Loucy (cell line): ENCODE measurements around the gene CYBA.

ENCODE experiments used
- H2AFZ ChIP-seq: fragments of 200-600 bp; sonication (generic); 2 replicates; pipeline ENCODE4 v1.6.0; 2016; ENCODE audit warnings: antibody characterized with exemption, mild to moderate bottlenecking, low read length, moderate library complexity
- H3F3A ChIP-seq: fragments of 200-600 bp; 2 replicates; pipeline ENCODE4 v1.6.0; 2016; ENCODE audit warnings: antibody characterized with exemption, low read depth, mild to moderate bottlenecking
- H3K27me3 ChIP-seq: fragments of 200-600 bp; sonication (generic); 2 replicates; pipeline ENCODE4 v1.6.1; 2014; ENCODE audit warnings: low read length, mild to moderate bottlenecking; ENCODE audit not compliant: insufficient read depth, poor library complexity, severe bottlenecking
- H3K36me3 ChIP-seq: fragments of 200-600 bp; sonication (generic); 2 replicates; pipeline ENCODE4 v1.6.1; 2016; ENCODE audit warnings: low read length; ENCODE audit not compliant: insufficient read depth
- H3K4me1 ChIP-seq: fragments of 200-600 bp; sonication (generic); 2 replicates; pipeline ENCODE4 v1.5.1; 2014; ENCODE audit warnings: low read length, mild to moderate bottlenecking; ENCODE audit not compliant: insufficient read depth, poor library complexity, severe bottlenecking
- H3K4me2 ChIP-seq: fragments of 200-600 bp; sonication (generic); 2 replicates; pipeline ENCODE4 v1.6.0; 2014; ENCODE audit warnings: antibody characterized with exemption, low read length, low read depth, mild to moderate bottlenecking; ENCODE audit not compliant: poor library complexity, severe bottlenecking
- H3K4me3 ChIP-seq: fragments of 200-600 bp; sonication (generic); 2 replicates; pipeline ENCODE4 v1.5.1; 2014; ENCODE audit warnings: low read length, mild to moderate bottlenecking, mixed read lengths; ENCODE audit not compliant: poor library complexity, severe bottlenecking
- H3K79me2 ChIP-seq: fragments of 200-600 bp; sonication (generic); 2 replicates; pipeline ENCODE4 v1.6.1; 2014; ENCODE audit warnings: low read length; ENCODE audit not compliant: insufficient read depth
- H3K9ac ChIP-seq: fragments of 200-600 bp; sonication (generic); 2 replicates; pipeline ENCODE4 v1.6.0; 2014; ENCODE audit warnings: mild to moderate bottlenecking, low read depth, low read length, moderate library complexity; ENCODE audit not compliant: poor library complexity, severe bottlenecking
- H3K9me2 ChIP-seq: fragments of 200-600 bp; sonication (generic); replicated peaks from 2 replicates; pipeline ENCODE4 v1.6.1; 2016; ENCODE audit warnings: low read depth, low read length, mixed read lengths
- H3K9me3 ChIP-seq: fragments of 200-600 bp; sonication (generic); 2 replicates; pipeline ENCODE4 v1.6.1; 2014; ENCODE audit warnings: mild to moderate bottlenecking, antibody characterized with exemption, low read length, low read depth; ENCODE audit not compliant: insufficient read depth
- H4K20me1 ChIP-seq: fragments of 200-600 bp; sonication (generic); 2 replicates; pipeline ENCODE4 v1.6.0; 2014; ENCODE audit warnings: antibody characterized with exemption, low read length, mild to moderate bottlenecking; ENCODE audit not compliant: insufficient read depth, poor library complexity, severe bottlenecking
- EZH2phosphoT487 ChIP-seq: fragments of 200-600 bp; IDR thresholded peaks from 2 replicates; pipeline ENCODE4 v1.6.1; 2018; ENCODE audit warnings: antibody characterized with exemption, mild to moderate bottlenecking, moderate library complexity, borderline replicate concordance
- TF ChIP-seq, protein P1 (sequence below): fragments of 200-600 bp; sonication (generic); conservative IDR thresholded peaks from 2 replicates; pipeline ENCODE4 v1.5.1; 2014; ENCODE audit warnings: mild to moderate bottlenecking, antibody characterized with exemption, low read length

Gene CYBA

DNA sequence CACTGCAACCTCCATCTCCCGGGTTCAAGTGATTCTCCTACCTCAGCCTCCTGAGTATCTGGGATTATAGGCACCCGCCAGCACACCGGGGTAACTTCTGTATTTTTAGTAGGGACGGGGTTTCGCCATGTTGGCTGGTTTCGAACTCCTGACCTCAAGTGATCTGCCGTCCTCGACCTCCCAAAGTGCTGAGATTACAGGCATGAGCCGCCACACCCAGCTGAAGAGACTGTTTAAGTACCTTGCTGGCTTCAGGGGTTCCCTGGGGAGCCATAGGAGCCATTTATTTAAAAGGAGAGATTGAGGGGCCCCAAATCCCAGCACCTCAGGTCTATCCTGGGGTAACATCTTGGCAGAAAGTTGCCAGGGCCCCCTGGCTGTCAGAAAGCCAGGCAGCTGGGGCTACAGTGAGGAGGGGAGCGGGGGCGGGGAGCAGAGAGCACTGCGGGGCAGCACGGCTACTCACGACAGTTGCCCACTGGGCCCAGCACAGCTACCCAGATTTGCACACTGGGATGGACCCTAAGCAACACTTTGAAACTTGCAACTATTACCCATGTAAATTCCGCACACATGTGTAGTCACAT is 33.8 kb upstream of the CYBA start:
- H3K27me3 ChIP-seq, result no peaks in the 10 kb centered on the region
- H3K4me3 ChIP-seq, result no peak overlapping the region
- peaks cover 6% of the 10 kb centered on the region for H3K4me1 ChIP-seq
- no peak overlapping the region for H2AFZ ChIP-seq
- no peaks in the 10 kb centered on the region for H3K9me3 ChIP-seq
- no peaks in the 10 kb centered on the region for H4K20me1 ChIP-seq
- no peaks in the 10 kb centered on the region for H3F3A ChIP-seq
- H3K4me2 ChIP-seq, result no peak overlapping the region
- H3K9me2 ChIP-seq, result no peaks in the 10 kb centered on the region
- TF ChIP-seq, protein P1, sequence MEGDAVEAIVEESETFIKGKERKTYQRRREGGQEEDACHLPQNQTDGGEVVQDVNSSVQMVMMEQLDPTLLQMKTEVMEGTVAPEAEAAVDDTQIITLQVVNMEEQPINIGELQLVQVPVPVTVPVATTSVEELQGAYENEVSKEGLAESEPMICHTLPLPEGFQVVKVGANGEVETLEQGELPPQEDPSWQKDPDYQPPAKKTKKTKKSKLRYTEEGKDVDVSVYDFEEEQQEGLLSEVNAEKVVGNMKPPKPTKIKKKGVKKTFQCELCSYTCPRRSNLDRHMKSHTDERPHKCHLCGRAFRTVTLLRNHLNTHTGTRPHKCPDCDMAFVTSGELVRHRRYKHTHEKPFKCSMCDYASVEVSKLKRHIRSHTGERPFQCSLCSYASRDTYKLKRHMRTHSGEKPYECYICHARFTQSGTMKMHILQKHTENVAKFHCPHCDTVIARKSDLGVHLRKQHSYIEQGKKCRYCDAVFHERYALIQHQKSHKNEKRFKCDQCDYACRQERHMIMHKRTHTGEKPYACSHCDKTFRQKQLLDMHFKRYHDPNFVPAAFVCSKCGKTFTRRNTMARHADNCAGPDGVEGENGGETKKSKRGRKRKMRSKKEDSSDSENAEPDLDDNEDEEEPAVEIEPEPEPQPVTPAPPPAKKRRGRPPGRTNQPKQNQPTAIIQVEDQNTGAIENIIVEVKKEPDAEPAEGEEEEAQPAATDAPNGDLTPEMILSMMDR, result no peak
- no peak for TF ChIP-seq EZH2phosphoT487
- H3K9ac ChIP-seq, result no peak overlapping the region
- H3K79me2 ChIP-seq, result no peaks in the 10 kb centered on the region
- no peaks in the 10 kb centered on the region for H3K36me3 ChIP-seq

- H3K4me3 ChIP-seq, result no peak overlapping the region
- TF ChIP-seq EZH2phosphoT487, result no peak
- TF ChIP-seq, protein P1, result no peak
These were observed 31.0 kb upstream of the CYBA start for GRCh38 chr16:88681709-88682451.

GRCh38 chr16:88681084-88681680 is 30.3 kb upstream of the CYBA start:
- H2AFZ ChIP-seq, result no peak overlapping the region
- H3K27me3 ChIP-seq, result no peaks in the 10 kb centered on the region
- TF ChIP-seq EZH2phosphoT487, result no peak
- TF ChIP-seq, protein P1, result peak; percentile 39
- no peaks in the 10 kb centered on the region for H3K9me3 ChIP-seq
- no peak overlapping the region for H3K4me2 ChIP-seq
- no peaks in the 10 kb centered on the region for H3F3A ChIP-seq
- no peak overlapping the region for H3K9ac ChIP-seq
- no peak overlapping the region for H3K4me3 ChIP-seq
- H3K36me3 ChIP-seq, result no peaks in the 10 kb centered on the region
- H3K79me2 ChIP-seq, result no peaks in the 10 kb centered on the region
- H3K9me2 ChIP-seq, result no peaks in the 10 kb centered on the region
- H3K4me1 ChIP-seq, result peaks cover 6% of the 10 kb centered on the region
- no peaks in the 10 kb centered on the region for H4K20me1 ChIP-seq

More at GRCh38 chr16:88681709-88682451, 31.0 kb upstream of the CYBA start:
- no peaks in the 10 kb centered on the region for H4K20me1 ChIP-seq
- H3K4me1 ChIP-seq, result peaks cover 6% of the 10 kb centered on the region
- H2AFZ ChIP-seq, result no peak overlapping the region
- H3F3A ChIP-seq, result no peaks in the 10 kb centered on the region
- no peaks in the 10 kb centered on the region for H3K9me2 ChIP-seq
- H3K4me2 ChIP-seq, result no peak overlapping the region
- no peaks in the 10 kb centered on the region for H3K9me3 ChIP-seq
- H3K79me2 ChIP-seq, result no peaks in the 10 kb centered on the region
- no peak overlapping the region for H3K9ac ChIP-seq
- H3K27me3 ChIP-seq, result no peaks in the 10 kb centered on the region
- H3K36me3 ChIP-seq, result no peaks in the 10 kb centered on the region
